Activated naive CD4-positive, alpha-beta T cell treated with anti-CD3 and anti-CD28 coated beads, Interleukin-2, amount 50 U/mL, for 16 hours (primary cell): Measurements from ENCODE around the gene LRRD1.
"Not testable (repeated sequence)": the region's sequence is repeated elsewhere in the genome, so short reads cannot be mapped to it uniquely, and the experiment has no call there.

Experiments
- DNase-seq: peaks from one replicate; pipeline ENCODE4 v3.0.0-alpha.2; 2020

The LRRD1 gene

DNA sequence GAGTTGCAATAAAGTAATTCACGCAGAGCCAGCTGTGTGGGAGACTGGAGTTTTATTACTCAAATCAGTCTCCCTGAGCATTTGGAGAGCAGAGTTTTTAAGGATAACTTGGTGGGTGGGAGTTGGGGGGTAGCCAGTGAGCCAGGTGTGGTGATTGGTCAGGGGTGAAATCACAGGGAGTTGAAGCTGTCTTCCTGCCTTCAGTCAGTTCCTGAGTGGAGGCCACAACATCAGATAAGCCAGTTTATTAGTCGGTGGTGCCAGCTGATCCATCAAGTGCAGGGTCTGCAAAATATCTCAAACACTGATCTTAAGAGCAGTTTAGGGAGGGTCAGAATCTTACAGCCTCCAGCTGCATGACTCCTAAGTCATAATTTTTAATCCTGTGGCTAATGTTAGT, 41.4 kb downstream of the LRRD1 start:
- DNase-seq = no peak

DNA sequence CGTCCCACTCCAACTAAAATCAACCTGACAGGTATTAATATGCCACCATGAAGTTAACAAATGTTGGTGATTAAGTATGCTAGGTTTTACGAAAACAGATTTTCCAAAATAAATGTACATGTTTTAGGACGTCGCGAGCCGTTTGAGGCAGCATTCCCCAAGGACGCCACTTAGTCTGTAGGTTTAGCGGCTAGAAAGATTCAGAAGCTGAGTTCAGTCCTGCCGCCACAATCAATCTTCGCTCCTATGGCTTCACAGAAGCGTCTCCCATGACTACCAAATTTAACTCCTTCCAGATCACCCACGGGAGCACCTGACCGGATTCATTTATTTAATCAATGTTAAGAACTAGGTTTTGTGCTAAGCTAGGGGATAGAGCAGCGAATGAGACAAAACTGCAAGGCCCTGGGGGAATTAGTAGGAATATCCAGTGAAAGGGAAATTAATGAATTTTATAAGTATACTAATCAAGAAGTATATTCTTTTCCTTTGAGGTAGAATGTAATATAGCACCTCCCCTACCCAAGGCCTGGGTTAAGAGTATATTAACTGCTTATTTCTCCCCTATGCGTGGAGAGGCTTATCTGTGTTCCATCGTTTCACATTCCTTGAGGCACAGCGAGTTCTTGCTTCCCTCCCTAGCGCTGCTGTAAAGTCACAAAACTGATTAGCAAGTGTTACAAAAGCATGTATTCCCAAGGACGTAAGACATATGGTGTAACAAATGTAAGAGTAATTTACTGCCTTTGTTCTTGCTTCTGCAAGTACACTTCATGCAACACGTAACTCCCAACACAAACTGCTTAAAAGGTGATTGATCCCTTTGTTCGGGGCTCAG, 43.7 kb downstream of the LRRD1 start:
- DNase-seq = no peak

DNA sequence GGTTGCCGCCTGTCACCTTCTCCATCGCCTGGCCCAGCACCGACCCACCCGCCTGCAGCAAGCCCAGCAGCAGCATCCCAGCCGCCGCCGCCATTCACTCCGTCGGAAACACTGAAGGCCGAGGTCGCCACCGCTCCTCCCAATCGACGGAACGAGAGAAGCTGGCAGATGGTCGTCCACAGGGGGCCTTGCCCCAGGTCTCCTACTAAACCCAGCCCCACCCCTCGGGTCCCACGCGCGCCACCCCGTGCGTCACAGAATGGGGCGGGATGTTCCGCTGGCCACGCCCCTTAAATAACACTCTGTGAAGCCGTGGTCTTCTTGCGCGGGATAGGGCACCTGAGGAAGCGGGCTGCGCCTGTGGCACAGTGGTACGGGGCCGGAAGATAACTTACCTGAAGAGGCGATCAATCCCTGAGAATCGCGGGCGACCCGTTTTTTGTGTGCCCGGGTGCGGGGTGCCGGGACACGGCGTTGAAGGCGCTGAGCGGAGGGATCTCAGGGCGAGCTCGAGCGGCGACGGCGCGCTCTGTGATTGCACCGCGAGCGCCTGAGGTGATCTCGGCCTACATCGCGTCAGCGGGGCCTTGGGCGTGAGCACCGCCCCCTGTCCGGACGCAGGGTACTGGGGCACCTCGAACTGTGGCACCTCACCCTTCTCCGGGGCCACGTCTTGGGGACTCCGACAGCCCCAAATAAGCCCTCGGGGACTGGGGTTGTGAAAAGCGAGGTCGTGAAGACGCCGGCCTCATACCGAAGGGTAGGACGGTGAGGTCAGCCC, 44.5 kb downstream of the LRRD1 start, which contains the start of gene CYP51A1:
Gene CYP51A1, minus strand, starts transcription at position 207 of the 781 bp plus-strand sequence. Its CDS starts 113 bp downstream, at position 94.
- peak; percentile 91 for DNase-seq

DNA sequence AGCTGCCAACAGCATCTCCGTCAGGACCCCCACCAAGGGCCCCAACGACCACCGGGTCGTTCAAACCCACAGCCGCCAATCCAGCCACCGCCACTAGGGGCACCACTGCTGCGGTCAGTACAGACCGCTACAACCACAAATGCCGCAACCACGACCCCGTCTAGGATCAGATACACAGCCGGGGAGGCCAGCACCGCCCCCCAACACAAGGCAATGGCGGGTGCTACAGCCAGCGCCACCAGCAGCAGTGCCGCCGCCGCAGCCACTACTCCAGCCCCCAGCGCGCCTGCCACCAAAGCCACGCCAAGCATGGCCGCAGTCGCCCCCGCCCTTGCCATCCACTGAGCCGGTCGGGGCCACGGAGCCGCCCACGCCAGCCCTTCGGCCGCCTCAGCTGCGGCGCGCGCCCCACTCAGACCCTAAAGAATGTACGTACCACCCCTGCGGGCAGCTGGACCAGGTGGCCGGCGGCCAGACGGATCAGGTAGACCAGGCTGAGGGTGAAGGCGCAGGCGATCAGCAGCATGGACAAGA, 45.1 kb downstream of the LRRD1 start:
- DNase-seq = peak; percentile 56

DNA sequence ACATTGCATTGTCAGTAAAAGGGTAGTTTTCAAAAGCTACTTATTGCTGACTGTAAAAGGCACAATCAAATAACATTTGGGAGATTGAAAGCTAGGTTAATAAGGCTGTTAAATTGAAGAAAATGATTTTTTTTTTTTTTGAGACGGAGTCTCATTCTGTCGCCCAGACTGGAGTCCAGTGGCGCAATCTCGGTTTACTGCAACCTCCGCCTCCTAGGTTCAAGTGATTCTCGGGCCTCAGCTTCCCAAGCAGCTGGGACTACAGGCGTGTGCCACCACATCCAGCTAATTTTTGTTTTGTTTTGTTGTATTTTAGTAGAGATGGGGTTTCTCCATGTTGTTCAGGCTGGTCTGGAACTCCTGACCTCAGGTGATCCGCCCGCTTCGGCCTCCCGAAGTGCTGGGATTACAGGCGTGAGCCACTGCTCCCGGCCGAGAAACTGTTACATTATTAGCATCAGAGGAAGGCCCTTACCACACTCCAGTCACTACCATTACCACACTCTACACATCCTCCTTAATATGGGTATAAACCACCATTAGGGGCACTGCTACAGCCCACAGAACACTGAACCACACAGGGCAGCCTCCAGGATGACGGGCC, 45.7 kb downstream of the LRRD1 start:
- no peak for DNase-seq

DNA sequence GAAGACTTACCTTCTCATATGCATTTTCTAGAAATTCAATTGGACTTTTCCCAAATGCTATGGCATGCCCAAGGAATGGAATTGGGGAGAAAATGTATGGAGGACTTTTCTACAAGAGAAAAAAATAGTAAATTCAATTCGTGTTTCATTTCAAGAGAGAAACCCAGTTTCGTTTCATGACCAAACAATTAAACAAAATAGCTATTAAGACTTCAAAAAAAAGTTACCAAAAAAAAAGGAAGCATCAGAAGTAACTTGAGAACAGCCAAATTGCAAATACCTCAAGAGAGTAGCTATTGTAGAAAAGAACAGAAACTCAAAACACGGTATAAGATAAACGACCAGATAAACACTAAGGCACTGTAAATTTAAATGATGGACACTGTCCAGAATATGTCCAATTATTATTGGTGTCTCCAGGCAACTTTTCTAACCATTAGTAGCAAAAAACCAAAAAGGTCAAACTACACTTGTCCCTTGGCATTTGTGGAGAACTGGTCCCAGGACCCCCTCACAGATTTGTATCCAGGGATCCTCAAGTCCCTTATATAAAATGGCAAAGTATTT, 47.1 kb downstream of the LRRD1 start:
- no peak for DNase-seq

DNA sequence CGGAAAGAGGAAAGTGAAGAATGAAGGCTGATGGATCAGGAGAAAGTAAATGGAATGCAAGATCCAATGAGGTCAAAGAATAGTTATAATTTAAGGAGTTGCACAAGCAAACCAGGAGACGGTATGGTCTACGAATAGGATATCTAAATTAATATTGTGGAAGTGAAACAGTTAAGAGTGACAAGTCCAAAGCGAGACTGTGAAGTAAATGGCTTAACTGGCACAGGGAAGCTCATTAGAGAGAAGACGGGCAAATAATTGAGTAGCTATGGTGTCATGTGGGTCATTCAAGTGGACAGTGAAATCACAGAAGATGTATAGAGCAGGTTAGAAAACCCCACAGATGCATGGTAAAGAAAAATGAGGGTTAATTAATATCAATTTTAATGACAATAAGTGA, 47.8 kb downstream of the LRRD1 start:
- DNase-seq = no peak

DNA sequence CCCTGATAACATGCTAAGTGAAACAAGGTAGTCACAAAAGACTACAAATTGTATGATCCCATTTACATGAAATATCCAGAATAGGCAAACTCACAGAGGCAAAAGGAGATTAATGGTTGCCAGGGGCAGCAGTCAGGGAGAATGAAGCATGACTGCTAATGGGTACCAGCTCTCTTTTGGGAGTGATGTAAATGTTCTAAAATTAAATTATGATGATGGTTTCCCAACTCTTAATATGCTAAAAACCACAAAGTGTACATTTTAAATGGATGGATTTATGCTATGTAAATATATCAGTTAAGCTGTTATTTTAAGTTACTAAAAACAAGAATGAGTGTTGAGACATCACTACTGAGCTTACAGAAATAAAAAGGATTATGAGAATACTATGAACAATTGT, 57.3 kb downstream of the LRRD1 start:
- DNase-seq = no peak

DNA sequence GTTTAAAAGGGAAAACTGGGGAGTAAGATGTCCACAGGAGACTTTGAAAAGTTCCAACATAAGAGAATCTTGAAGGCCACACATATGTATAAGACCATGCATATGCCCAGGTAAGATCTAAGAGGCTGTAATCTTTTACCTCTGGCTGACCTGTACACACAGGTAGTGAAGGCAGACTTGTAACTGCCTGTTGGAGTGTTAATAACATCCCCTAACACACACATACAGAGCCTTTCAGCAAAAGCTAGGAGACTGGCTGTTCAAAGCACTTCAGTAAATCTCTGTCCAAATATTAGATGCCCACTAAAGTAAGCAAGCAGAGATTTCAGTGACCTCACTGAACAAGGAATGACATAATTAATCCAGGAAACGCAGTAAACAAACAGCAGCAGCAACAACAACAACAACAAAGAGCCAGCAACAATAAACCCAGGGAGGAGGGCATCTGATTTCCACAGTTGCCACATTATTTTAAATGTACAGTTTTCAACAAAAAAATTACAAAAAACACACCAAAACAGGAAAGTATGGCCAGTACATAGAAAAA, 59.7 kb downstream of the LRRD1 start:
- DNase-seq = no peak

DNA sequence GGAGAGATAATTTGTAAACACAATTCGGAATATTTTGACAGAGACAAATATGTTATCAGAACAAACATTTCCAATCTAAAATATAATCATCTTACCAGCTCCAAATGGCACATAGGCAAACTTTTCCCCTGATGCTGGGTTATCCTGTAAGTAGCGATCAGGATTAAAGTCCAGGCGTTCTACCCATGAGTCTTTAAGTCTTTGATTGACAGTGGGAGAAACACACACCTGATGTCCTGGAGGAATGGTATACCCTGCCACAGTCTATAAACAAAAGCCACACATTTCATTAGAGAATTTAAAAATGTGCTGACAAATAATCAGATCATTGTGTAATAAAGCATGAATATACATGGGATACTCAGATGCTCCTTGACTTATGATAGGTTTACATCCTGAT, 62.0 kb downstream of the LRRD1 start:
- DNase-seq = no peak

DNA sequence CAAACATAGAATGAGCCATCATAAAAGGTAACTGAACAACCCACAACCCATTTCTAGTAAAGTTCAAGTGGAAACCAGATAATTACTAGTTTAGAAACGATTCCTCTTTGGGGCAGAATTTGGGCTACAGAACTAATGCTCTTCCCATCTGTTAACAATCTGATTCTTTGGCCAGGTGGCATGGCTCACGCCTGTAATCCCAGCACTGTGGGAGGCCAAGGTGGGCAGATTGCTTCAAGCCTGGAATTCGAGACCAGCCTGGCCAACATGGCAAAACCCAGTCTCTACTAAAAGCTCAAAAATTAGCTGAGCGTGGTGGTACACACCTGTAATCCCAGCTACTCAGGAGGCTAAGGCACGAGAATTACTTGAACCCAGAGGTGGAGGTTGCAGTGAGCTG, 63.1 kb downstream of the LRRD1 start:
- no peak for DNase-seq

DNA sequence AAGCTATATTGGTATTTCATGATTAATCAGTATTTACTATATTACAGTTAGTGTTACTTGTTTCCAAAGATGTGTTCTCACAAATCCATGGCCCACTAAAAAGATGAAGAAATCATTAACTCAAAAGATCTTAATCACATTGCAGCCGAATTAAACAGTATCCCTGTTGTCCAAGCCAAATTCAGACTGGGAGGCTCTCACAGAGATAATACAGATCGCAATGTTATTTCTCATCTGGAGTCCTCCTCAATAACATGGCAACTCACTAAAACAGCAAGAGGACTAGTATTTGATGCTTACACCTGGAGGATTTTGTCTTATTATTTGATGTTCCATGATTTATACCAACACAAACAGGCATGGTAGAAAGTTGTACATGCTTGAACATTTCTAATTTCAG, 68.1 kb downstream of the LRRD1 start:
- DNase-seq = no peak

DNA sequence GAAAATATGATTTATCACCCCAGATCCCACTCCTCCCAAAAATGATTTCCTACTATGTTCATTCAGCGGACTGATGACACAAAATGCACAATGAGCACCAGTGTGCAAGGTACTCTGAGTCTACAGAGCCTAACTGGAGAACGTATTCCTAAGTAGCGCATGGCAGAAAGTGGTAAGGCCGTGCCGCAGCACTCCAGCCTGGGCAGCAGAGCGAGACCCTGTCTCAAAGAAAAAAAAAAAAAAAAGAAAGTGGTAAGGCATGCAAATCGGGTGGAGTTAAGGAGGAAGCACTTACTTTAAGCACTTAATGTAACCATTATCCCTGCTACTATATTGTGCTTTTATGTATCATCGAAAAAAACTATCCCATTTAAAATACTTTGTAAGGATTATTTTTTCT, 70.1 kb downstream of the LRRD1 start:
- no peak for DNase-seq

DNA sequence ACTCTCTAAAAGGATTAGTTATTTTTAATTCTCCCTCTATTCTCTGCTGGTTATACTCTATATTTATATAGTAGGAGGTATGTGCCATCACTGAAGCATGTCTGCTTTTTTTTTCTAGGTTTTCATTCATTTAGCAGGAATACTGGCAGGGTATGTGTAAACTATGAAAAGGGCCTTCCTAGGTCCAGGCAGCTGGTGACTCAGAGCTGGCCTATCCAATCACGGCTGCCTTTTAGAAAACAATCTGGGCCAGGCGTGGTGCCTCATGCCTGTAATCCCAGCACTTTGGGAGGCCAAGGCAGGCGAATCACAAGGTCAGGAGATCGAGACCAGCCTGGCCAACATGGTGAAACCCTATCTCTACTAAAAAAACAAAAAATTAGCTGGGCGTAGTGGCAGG, 76.1 kb downstream of the LRRD1 start:
- not testable (repeated sequence) for DNase-seq

DNA sequence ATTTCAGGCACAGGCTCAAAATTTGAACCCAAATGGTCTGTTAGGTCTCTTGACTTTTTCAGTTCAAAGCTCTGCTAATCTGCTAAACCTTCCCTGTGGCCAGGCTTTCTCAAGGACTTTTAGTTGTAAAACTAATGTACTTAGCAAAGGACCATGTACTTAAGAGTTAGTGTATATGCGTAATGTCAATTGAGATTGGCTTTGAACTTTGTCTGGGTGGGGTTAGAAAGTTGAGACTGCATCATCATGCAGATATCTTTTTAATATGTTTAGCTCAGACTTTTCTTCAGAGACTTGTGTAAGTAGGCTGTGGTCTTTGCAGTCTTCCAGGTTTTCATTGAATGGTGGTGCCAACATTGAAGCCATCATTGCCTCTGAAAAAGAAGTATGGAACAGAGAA, 78.4 kb downstream of the LRRD1 start:
- DNase-seq = no peak

DNA sequence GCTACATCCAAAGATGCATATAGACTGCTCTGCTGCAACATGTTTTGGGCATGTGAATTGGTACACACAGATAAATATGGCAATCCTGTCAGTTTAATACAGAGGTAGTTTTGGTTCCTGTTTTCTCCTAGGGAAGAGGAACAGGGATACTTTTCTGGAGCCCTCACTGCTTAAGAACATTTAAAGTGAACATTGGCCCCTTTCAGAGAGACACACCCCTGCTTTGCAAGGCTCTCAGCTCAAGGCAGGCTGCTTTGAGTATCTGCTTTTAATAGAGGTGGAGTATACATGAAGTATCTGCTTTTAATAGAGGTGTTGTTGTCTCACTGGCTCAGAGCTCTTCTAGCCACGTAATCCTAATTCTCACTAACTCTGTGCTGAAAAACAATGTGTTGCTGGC, 83.6 kb downstream of the LRRD1 start:
- DNase-seq = no peak
